OCI-LY1 (cell line): ENCODE measurements around the gene MAPKAPK3.

Experiments
- EZH2 ChIP-seq: fragments of 200-600 bp; sonication (generic), shearing (Covaris generic); IDR thresholded peaks from 2 replicates; pipeline ENCODE4 v1.8.0; 2017; ENCODE audit warnings: borderline replicate concordance, mixed run types, mild to moderate bottlenecking, antibody characterized with exemption, low read length, moderate library complexity, mixed read lengths
- TF ChIP-seq, protein P1 (sequence below): fragments of 200-600 bp; sonication (generic), shearing (Covaris generic); IDR thresholded peaks from 2 replicates; pipeline ENCODE4 v1.5.1; 2017; ENCODE audit warnings: mild to moderate bottlenecking, antibody characterized with exemption, low read length, moderate library complexity, mixed read lengths

DNA sequence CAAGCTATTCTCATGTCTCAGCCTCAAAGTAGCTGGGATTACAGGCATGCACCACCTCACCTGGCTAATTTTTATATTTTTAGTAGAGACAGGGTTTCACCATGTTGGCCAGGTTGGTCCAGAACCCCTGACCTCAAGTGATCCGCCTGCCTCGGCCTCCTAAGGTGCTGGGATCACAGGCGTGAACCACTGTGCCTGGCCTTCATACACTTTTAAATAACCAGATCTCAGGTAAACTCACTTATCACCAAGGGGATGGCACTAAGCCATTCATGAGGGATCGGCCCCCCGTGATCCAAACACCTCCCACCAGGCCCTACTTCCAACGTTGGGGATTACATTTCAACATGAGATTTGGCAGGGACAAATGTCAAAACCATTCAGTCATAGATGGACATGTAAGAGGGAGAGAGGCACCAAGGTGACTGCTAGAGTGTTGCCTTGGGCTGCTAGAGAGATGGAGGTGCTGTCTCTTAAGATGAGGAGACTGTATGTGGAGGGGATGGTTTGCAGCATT is 44.4 kb downstream of the MAPKAPK3 start:
- TF ChIP-seq, protein P1, sequence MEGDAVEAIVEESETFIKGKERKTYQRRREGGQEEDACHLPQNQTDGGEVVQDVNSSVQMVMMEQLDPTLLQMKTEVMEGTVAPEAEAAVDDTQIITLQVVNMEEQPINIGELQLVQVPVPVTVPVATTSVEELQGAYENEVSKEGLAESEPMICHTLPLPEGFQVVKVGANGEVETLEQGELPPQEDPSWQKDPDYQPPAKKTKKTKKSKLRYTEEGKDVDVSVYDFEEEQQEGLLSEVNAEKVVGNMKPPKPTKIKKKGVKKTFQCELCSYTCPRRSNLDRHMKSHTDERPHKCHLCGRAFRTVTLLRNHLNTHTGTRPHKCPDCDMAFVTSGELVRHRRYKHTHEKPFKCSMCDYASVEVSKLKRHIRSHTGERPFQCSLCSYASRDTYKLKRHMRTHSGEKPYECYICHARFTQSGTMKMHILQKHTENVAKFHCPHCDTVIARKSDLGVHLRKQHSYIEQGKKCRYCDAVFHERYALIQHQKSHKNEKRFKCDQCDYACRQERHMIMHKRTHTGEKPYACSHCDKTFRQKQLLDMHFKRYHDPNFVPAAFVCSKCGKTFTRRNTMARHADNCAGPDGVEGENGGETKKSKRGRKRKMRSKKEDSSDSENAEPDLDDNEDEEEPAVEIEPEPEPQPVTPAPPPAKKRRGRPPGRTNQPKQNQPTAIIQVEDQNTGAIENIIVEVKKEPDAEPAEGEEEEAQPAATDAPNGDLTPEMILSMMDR, result no peak
- TF ChIP-seq EZH2, result no peak
